HG03565 (cell line): ENCODE measurements around the gene ADGRL2.

Experiments
- ATAC-seq: cut with Tn5 transposase; IDR thresholded peaks from one replicate; pipeline ENCODE4 v1.9.1; 2021; ENCODE audit warnings: mild to moderate bottlenecking, moderate library complexity; ENCODE audit not compliant: unreplicated experiment

The ADGRL2 gene

DNA sequence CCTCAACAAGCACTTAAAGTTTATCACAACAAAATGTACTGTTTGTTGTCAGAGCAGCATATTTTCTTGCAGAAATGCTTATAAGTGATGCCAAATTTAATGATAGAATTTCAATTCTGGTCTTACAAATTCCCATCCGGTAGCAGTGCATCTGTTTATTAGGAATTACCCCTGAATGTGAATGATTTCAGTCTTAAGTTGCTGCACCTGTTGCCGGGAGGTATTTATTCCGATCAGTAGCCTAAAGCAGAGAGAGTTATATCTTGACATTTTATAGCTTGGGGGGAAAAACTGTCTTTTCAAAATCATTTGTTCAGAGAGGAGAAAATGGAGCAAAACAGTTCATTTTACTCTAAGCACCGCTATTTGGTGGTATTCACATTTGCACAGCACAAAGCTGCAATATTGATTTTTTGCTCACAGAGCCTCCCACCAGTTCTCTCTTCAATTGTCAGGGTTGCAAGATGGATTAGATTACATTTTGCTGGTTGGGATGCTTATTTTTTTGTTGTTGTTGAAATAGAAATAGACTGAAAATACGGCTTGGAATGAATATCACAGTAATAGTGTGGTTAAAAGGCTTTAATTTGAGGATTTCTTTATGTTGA, 98.6 kb downstream of the ADGRL2 start:
- ATAC-seq = no peak

DNA sequence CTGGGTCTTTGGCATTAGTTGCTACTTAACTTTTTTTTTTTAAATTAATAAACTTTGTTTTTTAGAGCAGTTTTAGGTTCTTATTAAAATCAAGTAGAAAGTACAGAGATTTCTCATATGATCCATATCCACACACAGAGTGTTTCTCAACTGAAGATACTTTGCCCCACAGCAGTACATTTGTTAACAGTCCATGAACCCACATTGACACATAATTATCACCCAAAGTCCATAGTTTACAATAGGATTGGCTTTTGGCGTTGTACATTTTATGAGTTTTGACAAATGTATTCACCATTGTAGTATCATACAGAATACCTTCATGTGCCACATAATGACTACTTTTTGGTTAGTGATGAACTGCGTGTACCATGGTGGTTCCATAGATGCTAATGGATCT, 106.8 kb downstream of the ADGRL2 start:
- no peak for ATAC-seq

DNA sequence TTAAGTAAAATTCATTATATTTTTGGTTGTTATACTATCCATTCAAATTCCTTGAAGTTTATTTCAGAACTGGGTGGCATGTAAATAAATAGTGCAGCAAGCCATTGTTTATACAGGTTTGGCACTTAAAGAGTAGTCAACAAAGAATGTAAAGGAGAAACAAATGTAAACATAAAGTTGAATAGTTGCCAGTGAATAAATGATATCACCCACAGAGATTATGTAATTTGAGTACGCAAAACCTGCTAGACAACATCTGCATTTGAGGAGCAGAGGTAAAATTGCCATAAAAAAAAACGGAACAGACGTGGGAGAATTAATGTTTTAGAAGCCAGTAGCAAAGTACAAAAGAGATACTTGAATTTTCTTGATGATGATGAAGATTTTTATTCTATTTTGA, 111.6 kb downstream of the ADGRL2 start:
- ATAC-seq = no peak

DNA sequence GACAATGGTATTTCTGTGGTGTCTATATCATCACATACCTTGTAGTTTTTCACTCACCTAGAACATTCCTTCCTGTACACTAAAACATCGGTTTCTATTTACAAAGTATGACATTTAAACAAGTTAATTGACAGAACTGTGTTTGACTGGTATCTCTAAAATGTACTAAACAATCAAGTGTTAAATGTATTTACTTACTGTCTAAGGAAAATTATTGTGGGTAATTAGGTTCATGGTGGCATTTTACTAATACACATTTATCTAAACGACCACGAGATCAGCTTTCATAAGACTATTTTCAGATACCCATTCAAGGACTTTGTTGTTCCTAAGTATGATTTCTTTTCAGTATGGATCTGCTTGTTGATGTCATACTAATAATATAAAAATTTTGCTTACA, 115.2 kb downstream of the ADGRL2 start:
- ATAC-seq = no peak

DNA sequence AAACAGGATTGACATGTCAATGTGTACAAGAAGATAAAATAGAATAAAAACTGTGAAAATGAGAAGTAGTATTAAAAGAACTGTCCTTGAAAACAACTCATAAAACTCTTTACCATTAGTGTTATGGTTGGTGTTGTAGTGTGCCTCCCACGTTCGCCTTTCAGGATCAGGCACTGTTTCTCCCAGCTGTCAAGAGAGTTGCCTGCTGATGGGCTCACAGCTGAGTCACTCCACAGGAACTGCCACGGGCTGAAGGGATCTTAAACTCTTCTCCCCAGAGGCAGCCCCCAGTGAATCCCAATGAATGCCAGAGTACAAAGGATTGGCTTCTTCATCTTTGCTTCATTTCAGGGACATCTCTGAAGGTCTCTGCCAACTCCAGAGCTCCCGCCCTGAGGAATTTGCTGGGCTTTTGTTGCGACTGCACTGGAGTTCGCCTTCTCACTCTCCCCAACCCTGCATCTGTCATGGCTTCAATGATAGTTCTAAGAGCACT, 119.6 kb downstream of the ADGRL2 start:
- ATAC-seq = no peak

DNA sequence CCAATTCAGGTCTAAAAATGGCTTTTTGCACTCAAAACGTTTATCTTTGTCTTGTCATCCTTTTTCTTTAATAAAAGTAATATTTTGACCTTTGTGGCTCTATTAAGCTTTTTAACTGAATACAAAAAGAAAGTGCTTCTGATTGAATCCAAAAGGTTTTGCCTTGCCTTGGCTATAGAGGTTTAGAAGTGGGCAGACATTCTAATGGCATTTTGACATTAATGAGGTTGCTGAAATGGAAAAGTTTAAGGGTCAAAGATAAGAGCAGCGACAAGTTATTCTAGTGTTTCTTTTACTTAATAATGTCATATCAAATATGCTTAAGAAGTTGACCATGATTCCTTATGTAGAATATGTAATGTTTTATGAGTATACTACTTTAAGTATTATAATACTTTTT, 120.2 kb downstream of the ADGRL2 start:
- ATAC-seq = no peak

DNA sequence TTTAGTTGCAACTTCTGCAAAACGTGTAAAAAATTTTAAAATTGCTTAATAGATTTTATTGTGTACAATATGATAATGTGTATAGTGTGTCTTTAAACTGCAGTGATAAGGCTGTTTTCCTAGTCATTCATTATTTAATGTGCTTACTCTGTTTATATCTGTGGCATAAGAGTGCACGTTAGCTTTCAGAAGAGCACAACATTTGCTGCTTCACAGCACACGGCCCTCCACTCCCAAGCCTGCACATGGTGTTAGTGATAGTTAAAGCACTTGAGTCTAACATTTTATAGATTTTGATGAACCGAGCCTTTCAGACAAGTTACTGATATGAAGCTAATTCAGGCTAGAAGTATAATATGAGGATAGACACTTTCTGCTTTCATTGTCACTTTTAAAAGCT, 120.6 kb downstream of the ADGRL2 start:
- ATAC-seq = no peak

DNA sequence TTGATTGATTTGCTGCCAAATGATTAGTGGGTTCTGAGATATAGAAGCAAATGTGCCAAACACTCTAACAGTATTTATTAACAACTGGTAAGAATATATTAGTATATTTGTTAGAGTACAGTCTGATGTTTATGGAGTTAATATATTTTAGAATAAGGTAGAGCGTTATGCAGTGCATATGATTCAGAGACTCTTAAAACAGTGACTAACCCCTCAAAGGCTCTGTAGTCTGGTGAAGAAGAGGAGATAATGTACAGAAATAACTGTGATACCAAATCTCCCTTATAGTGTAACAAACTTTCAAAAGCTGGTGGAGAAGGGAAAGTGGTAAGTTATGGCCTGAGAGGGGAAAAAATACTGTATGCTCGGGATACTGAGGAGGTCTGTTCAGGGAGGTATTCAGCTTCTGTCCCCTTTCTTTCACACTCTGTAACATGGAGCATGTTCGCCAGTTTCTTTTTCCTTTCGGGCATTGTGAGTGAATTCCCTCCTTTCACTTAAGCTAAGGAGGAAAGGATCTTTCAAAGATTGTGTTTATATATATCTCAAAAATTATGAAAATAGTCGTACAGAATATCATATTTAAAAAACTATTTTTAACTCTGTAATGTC, 121.2 kb downstream of the ADGRL2 start:
- no peak for ATAC-seq

DNA sequence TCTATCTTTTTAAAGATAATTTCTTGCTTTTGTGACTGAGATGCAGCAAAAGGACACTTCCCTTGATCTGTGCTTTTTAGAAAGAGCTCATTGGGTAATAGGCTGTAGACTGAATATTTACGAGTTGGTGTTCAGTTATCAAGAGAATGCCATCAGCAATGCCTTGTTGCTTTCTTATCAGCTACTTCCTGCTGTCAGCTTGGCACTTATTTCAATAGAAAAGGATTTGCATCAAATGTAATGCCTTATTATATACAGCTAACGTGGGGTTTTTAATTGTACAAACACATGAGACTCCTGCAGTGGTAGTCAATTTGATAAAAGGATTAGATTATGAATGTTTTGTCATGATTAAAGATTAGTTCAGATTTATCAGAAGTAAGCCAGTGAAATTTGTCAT, 122.2 kb downstream of the ADGRL2 start:
- ATAC-seq = no peak

DNA sequence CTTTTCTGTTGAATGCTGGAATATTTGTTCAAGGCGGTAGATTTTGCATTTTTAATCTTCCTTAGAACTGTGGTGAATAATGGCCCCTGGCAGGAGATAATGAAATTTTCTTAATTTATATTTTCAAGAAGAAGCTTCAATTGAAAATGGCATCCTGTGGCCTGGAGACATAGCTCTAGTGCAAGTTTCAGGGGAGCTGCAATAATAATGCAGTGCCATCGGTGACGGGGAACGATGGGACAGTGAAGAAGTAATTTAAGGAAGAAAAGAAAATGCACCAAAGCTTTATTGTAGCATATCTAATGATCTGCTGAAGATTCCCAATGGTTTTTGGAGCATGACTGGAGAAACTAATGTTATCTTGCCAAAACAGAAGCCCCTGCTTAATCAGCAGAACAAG, 128.4 kb downstream of the ADGRL2 start:
- ATAC-seq = no peak

DNA sequence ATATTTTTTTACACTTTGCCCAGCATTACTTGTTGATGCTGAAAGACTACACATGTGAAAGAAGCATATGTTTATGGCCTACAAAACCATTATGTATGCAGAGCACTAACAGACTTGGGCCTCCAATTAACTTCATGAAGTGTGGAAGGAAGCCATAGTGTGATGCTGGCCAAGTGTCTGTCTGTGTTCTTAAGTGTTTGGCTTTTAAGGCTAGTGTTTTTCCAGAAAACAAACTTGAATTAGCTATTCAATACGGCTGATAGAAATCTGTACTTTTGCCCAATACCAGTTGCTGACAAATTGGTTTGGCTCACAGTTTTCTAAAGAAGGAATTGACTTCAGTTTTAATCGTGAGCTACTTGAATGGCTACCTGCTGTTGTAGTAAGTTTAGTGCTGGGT, 136.1 kb downstream of the ADGRL2 start:
- no peak for ATAC-seq

DNA sequence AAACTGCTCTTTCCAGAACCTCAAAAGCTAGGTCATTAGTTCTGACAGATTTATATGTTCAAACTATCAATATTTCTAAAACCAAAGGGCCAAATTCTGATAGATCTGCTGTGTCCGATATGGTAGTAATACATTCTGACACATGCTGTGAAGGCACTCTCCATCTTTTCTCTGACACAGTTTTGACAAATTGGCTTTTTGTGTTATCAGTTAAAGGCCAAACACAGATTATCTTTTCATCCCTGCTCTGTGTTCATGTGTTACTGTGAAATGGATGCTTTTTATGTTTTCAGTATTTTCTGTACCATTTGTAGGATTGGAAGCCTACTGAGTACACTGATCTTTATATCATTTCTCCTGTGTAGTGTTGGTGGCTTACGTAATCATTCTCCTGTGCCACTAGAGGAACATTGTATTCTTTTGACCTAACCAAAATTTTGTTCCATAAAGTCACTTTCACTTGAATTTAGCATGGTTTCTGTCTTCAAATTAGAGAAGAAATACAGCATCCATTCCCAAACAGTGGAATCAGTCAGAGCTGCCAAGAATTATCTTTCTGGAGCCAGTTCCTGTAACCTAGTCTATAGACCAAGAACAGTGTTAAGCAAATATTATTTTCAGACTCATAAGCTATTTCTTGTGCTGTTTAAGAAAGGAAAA, 137.2 kb downstream of the ADGRL2 start:
- ATAC-seq = no peak

DNA sequence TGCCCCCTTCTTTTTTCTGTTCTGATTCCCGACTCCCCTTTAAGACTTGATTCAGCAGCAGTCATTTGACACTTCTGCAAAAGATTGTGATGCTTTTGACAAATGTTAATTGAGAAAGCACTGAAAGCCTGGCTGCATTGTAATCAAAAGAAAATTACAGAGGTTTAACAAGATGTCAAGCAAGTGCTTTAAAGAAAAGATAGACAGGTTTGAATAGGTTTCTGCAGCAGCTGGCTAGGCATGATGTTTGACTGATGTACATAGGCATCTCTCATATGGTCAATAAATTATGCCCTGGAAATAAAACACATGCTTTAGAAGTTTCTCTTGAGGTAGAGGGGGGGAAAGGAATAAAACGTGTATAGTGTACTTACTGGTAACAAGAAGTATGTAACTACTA, 147.8 kb downstream of the ADGRL2 start:
- no peak for ATAC-seq

DNA sequence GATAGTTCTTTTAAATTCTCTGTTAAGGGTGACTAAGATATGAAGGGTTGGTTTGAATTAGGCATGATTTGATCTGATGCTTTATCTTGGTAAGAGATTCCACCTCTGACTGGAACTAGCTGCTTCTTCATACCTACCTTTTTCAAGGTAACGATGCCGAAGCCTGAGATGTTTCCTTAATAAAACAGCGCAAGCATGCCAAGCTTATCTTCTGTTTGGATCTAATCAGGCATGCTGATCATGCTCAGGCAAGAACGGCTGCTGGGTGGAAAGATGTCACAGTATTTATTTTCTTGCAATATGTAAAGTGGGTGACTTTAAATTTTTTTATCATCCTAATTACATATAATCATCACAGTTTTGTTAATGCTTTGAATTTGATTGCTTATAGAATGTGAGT, 148.7 kb downstream of the ADGRL2 start:
- ATAC-seq = no peak

DNA sequence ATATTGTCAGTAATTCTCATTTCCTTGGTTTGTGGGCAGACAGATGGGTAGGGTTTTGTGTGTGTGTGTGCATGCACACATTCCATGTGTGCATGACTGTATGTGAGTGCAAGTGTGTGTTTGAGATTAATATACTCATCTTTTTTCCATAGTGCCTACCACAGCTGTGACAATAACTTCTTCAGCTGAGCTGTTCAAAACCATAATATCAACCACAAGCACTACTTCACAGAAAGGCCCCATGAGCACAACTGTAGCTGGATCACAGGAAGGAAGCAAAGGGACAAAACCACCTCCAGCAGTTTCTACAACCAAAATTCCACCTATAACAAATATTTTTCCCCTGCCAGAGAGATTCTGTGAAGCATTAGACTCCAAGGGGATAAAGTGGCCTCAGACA, 149.3 kb downstream of the ADGRL2 start:
- no peak for ATAC-seq

DNA sequence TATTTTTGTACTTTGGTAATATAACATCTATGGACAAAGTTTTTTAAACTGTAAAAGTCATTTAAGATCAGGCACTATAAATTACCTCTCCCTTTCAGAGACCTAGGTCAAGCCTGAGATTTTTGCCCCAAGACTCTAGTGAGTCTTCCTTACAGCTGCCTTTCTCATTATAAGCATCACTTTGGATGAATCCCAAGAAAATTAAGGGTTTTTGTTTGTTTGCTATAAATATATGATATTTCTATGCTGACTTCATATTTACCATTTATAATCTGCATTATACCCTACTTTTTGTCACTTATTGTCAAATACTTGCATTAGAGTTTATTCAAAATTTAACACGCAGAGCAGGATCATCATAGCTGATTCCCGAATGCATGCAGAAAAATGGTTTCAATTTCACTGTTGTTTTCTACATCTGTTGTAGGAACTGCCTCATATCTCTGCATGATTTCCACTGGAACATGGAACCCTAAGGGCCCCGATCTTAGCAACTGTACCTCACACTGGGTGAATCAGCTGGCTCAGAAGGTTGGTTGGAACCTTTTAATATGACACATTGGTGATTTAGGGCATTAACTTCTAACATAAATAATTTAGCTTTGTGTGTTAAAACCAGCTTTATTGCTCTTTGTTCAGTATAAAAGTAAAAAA, 150.0 kb downstream of the ADGRL2 start:
- ATAC-seq = no peak

DNA sequence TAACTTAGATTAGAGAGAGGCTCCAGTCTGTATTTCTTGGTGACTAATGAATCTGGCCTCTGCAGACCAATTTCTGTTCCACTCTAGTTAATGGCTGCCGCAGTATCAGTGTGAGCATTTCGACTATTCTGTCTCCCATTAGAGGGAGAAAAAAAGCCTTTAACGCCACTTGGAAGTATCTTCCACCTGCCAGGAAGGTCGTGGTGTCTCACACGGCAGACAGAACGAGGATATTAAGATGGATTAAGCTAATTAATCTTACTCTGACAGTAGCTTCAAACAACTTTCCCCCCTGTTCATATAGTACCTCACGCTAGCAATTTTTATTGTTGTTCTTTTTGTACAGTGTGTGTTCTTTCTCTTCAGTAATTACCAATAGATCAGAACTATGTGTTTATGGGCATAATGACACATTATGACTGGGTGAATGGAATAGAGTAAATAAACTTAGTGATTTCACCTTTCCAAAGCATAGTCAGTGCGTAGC, 153.8 kb downstream of the ADGRL2 start:
- no peak for ATAC-seq

DNA sequence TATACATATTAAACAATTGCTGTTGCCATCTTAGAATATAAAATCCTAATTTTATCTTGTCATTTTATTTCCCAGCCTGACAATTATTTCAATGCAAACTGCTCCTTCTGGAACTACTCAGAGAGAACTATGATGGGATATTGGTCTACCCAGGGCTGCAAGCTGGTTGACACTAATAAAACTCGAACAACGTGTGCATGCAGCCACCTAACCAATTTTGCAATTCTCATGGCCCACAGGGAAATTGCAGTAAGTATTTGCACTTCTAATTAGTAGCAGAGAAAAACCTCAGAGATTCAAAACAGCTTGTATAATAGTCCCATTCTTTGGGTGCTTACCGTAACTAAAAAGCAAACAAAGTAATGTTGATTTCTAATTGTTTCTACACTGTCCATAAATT, 167.2 kb downstream of the ADGRL2 start:
- ATAC-seq = no peak

DNA sequence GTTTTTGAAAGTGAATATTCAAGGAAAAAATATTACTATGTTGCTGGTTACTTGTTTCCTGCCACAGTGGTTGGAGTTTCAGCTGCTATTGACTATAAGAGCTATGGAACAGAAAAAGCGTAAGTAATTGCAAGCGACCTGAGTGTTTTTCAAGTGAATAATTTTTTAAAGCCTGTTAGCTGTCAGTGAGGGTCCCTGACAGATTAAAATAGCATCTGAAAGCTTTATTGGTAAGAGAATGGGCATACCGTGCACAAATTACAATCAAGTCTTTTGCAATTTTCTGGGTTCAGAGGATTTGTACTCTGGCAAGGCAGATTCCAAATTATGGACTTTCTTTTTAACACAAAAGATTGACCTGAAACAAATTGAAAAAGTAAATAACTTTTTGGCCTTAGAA, 169.7 kb downstream of the ADGRL2 start:
- ATAC-seq = no peak

DNA sequence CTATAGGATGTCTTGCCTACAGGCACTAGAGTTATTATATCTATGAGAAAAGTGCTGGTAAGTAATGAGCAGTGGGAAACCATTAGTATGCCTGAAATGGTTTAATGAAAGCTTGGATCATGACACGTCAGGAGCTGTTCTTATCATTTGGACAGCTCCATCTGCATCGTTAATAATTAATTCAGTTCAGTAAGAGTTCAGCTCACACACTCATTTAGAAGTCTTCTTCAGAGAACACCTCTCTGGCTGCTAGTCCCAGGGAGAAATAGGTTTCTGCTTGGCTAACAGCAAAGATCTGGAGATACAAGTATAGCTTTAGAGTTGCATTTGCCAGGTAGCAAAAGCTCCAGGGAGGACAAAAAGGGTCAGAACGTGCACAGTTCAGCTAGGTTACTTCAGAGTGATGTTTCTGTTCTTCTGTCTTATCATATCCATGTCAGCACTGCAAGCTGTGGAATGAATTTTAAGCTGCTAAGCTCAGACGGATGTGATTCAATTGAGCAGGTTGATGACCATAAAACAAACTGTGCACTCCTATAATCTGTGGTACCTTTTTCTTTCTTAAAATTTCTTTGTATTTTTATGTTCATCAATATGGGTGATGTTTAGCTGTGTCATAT, 173.6 kb downstream of the ADGRL2 start:
- ATAC-seq = no peak

DNA sequence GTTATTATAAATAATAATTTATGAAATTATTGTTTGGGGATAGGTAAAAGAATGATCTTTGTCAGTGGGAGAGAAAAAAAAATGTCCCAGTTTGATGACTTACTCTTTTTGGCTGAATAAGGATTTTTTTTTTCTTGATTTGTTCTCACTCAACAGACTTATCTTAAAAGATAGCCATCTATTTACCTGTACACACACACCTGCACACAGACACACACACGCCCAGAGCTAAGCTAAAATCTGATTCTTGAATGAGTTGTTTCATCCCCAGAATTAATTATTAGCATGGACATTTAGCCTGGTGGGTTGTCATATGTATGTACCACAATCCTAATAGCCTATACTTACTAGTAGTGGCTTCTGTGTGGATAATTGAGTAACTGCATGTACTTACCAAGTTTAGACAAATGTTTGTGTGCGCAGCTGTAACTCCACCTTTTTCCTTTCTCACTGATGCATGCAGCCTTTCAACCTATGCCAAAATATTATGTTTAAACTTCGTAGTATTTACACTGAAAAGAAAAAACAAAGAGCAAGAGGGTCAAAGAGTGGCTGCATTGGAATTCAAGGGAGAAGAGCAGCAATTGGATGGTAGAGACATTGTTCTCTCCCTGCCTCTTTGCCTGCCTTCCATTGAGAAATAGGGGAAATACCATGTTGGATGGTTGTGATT, 174.3 kb downstream of the ADGRL2 start:
- ATAC-seq = no peak
